ENCODE results near the gene STAG1.

The STAG1 gene

GRCh38 chr3:136498919-136499447 lies 253.2 kb downstream of the STAG1 start:
- Histone ChIP-seq H3K4me2 (ENCODE audit: low read length) (no peak overlapping the region), H4K20me1 (ENCODE audit: insufficient read depth, low read length) (no peaks in the 10 kb centered on the region), H3K36me3 (replicated peaks; ENCODE audit: low read depth, low read length) (no peaks in the 10 kb centered on the region), H3K9me3 (ENCODE audit: insufficient read depth, low read length) (no peaks in the 10 kb centered on the region), H3K9ac (ENCODE audit: low read length) (no peak overlapping the region), H3K27me3 (ENCODE audit: low read depth, low read length) (no peaks in the 10 kb centered on the region), H3K79me2 (ENCODE audit: low read length) (no peaks in the 10 kb centered on the region), H3K4me1 (ENCODE audit: low read length) (no peaks in the 10 kb centered on the region), H2AFZ (ENCODE audit: low read depth, low read length) (no peak overlapping the region), H3K27ac (ENCODE audit: low read length) (no peak overlapping the region), H3K4me3 (ENCODE audit: low read length) (no peak overlapping the region)
- TF ChIP-seq CTCF (IDR thresholded peaks at IDR 0.05; ENCODE audit: low read depth, low read length) (no peak), EZH2phosphoT487 (IDR thresholded peaks at IDR 0.05; ENCODE audit: low read depth) (no peak)

- no peak overlapping the region for H3K4me2 ChIP-seq (ENCODE audit: low read length)
- TF ChIP-seq CTCF (IDR thresholded peaks at IDR 0.05; ENCODE audit: low read depth, low read length) (no peak), EZH2phosphoT487 (IDR thresholded peaks at IDR 0.05; ENCODE audit: low read depth) (no peak)
- H3K9me3 ChIP-seq (ENCODE audit: insufficient read depth, low read length), result no peaks in the 10 kb centered on the region
- H3K9ac ChIP-seq (ENCODE audit: low read length), result no peak overlapping the region
- H3K27ac ChIP-seq (ENCODE audit: low read length), result no peak overlapping the region
- no peaks in the 10 kb centered on the region for H4K20me1 ChIP-seq (ENCODE audit: insufficient read depth, low read length)
- no peaks in the 10 kb centered on the region for H3K4me1 ChIP-seq (ENCODE audit: low read length)
- no peak overlapping the region for H3K4me3 ChIP-seq (ENCODE audit: low read length)
- no peaks in the 10 kb centered on the region for H3K79me2 ChIP-seq (ENCODE audit: low read length)
- H3K36me3 ChIP-seq (replicated peaks; ENCODE audit: low read depth, low read length), result peaks cover 8% of the 10 kb centered on the region
- H2AFZ ChIP-seq (ENCODE audit: low read depth, low read length), result no peak overlapping the region
- no peaks in the 10 kb centered on the region for H3K27me3 ChIP-seq (ENCODE audit: low read depth, low read length)
Measured at GRCh38 chr3:136495213-136495612, 257.0 kb downstream of the STAG1 start.

- no peak overlapping the region for H3K4me3 ChIP-seq (ENCODE audit: low read length)
- no peaks in the 10 kb centered on the region for H4K20me1 ChIP-seq (ENCODE audit: insufficient read depth, low read length)
- no peaks in the 10 kb centered on the region for H3K4me1 ChIP-seq (ENCODE audit: low read length)
- no peak overlapping the region for H3K4me2 ChIP-seq (ENCODE audit: low read length)
- H2AFZ ChIP-seq (ENCODE audit: low read depth, low read length), result no peak overlapping the region
- no peaks in the 10 kb centered on the region for H3K79me2 ChIP-seq (ENCODE audit: low read length)
- H3K36me3 ChIP-seq (replicated peaks; ENCODE audit: low read depth, low read length), result peaks cover 23% of the 10 kb centered on the region
- no peaks in the 10 kb centered on the region for H3K27me3 ChIP-seq (ENCODE audit: low read depth, low read length)
- TF ChIP-seq CTCF (IDR thresholded peaks at IDR 0.05; ENCODE audit: low read depth, low read length), result no peak
- no peak for TF ChIP-seq EZH2phosphoT487 (IDR thresholded peaks at IDR 0.05; ENCODE audit: low read depth)
- H3K27ac ChIP-seq (ENCODE audit: low read length), result no peak overlapping the region
- no peak overlapping the region for H3K9ac ChIP-seq (ENCODE audit: low read length)
- no peaks in the 10 kb centered on the region for H3K9me3 ChIP-seq (ENCODE audit: insufficient read depth, low read length)
Measured at GRCh38 chr3:136490646-136491405, 261.4 kb downstream of the STAG1 start.

GRCh38 chr3:136485777-136486176 lies 266.4 kb downstream of the STAG1 start:
- TF ChIP-seq EZH2phosphoT487 (IDR thresholded peaks at IDR 0.05; ENCODE audit: low read depth) (no peak), CTCF (IDR thresholded peaks at IDR 0.05; ENCODE audit: low read depth, low read length) (no peak)
- H3K4me3 ChIP-seq (ENCODE audit: low read length), result no peak overlapping the region
- H3K79me2 ChIP-seq (ENCODE audit: low read length), result no peaks in the 10 kb centered on the region
- H3K4me1 ChIP-seq (ENCODE audit: low read length), result no peaks in the 10 kb centered on the region
- H3K9ac ChIP-seq (ENCODE audit: low read length), result no peak overlapping the region
- H4K20me1 ChIP-seq (ENCODE audit: insufficient read depth, low read length), result no peaks in the 10 kb centered on the region
- no peaks in the 10 kb centered on the region for H3K9me3 ChIP-seq (ENCODE audit: insufficient read depth, low read length)
- no peak overlapping the region for H2AFZ ChIP-seq (ENCODE audit: low read depth, low read length)
- H3K27me3 ChIP-seq (ENCODE audit: low read depth, low read length), result no peaks in the 10 kb centered on the region
- H3K4me2 ChIP-seq (ENCODE audit: low read length), result no peak overlapping the region
- H3K27ac ChIP-seq (ENCODE audit: low read length), result no peak overlapping the region
- H3K36me3 ChIP-seq (replicated peaks; ENCODE audit: low read depth, low read length), result peaks cover 19% of the 10 kb centered on the region

Data from OCI-LY3 (cell line).